HG02571 (cell line): ENCODE data around the gene WBP2.
"Not testable (repeated sequence)": the region's sequence is repeated elsewhere in the genome, so short reads cannot be mapped to it uniquely, and the experiment has no call there.

Experiments
- ATAC-seq: cut with Tn5 transposase; IDR thresholded peaks from one replicate; pipeline ENCODE4 v1.9.1; 2021; ENCODE audit warnings: mild to moderate bottlenecking, moderate library complexity; ENCODE audit not compliant: unreplicated experiment

WBP2 gene

GRCh38 chr17:75869282-75870141, 14.4 kb upstream of the WBP2 start:
- ATAC-seq, result no peak

- ATAC-seq, result not testable (repeated sequence)
These were observed 13.7 kb upstream of the WBP2 start for GRCh38 chr17:75868730-75869281.

DNA sequence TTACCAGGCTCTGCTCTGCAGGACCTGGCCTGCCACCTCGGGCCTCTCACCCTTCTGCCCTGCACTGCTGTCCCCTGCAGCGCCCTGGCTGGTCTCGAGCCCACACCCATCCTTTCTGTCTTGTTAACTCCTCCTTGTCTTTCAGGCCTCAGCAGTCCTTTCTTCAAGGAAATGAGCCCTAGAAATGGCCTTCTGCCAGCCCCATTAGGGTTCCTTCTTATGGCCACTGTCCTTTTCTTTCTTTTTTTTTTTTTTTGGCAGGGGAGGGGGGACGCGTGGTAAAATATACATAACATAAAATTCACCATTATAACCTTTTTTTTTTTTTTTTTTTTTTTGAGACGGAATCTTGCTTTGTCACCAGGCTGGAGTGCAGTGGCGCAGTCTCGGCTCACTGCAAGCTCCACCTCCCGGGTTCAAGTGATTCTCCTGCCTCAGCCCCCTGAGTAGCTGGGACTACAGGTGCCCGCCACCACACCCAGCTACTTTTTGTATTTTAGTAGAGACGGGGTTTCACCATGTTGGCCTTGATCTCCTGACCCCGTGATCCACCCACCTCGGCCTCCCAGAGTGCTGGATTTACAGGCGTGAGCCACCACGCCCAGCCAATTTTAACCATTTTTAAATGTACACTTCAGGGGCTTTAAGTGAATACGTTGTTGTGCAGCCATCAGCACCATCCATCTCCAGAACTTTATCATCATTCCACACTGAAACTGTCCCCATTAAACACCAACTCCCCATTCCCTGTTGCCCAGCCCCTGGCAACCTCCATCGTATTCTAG, 10.5 kb upstream of the WBP2 start:
- ATAC-seq, result not testable (repeated sequence)

- not testable (repeated sequence) for ATAC-seq
These were observed 9.8 kb upstream of the WBP2 start for GRCh38 chr17:75864887-75865286.

DNA sequence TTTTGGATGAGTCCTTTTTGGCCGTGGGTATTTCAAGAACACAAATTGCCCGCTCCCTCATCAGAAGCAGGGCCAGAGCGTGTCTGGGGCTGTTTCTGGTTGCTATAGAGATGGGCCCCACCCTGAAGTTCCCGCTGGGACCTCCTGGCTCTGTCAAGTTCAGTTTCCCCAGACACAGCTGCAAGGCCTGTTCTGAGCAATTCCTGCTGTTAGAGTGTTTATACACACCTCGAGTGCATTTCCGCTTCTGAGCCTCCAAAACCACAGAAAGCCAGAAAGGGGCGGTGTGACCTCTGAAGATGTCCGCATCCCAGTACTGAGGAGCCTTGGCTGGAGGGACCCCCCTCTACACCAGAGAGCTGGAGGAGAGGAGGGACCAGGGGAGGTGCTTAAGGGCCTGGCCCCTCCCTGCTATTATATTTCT, 9.3 kb upstream of the WBP2 start:
- ATAC-seq, result peak; percentile 71

- ATAC-seq, result no peak
These were observed 6.8 kb upstream of the WBP2 start for GRCh38 chr17:75861927-75862317.

DNA sequence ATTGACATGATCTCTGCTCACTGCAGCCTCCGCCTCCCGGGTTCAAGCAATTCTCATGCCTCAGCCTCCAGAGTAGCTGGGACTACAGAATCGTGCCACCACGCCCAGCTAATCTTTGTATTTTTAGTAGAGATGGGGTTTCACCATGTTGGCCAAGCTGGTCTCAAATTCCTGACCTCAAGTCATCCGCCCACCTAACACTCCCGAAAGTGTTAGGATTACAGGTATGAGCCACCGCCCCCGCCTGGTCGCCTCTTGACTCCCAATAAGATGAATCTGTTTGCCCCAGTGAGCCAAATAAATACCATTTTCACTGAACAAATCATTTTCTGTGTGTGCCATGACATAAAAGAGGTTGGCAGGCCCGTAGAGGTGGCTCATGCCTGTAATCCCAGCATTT, 4.2 kb upstream of the WBP2 start:
- not testable (repeated sequence) for ATAC-seq

- ATAC-seq, result no peak
These were observed 1.1 kb upstream of the WBP2 start for GRCh38 chr17:75856062-75856756.

DNA sequence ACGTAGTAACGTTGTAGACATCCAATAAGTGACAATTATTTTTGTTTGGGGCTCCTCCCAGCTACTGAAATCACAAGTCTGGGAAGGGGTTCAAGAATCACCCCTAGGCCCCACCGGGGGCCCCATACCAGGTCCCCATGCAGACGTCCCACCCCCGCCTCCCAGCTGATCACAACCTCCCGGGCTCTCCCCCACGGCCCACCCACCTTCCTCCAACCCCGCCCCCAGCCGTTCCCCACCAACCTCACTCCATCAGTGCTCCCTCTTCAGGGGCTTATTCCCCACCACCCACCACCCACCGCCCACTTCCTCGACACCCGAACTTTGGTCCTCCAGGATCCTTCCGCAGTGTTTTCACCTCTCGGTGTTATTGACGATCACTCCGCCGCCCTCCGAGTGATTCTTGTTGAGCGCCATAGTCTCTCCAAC, 240 bp downstream of the WBP2 start:
- no peak for ATAC-seq

DNA sequence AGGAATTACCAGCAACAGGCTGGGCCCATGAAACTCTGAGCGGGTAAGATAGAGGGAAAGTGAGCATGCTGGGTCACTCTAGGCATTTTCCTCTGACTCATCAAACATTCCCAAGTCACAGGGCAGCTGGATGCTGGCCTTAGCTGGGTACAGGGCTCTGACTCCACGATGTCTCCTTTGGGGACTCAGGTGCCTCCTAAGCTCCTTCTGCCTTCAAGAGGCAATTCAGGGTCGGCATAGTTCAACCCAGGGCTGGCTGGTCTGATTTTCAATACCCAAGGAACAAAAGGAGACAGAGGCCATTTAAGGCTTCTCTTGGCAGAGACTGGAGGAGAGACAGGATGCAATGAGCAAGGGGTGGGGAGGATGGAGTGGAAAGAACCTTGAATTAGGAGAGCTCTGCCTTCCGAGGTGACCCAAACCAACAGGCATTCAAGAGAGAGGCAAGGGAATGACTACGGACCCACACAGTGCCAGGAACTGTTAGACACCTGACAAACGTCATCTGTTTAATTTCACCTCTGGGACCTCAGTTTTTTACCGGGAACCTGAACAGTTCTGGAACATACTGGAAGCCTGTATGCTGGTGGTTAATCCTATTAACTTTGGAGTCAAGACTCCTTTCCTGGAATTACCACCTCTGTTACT, 910 bp downstream of the WBP2 start:
- no peak for ATAC-seq

- ATAC-seq, result no peak
These were observed 1.7 kb downstream of the WBP2 start for GRCh38 chr17:75853433-75853832.

GRCh38 chr17:75851693-75851991, 3.5 kb downstream of the WBP2 start:
- ATAC-seq, result not testable (repeated sequence)

- no peak for ATAC-seq
These were observed 4.0 kb downstream of the WBP2 start for GRCh38 chr17:75850928-75851692.

DNA sequence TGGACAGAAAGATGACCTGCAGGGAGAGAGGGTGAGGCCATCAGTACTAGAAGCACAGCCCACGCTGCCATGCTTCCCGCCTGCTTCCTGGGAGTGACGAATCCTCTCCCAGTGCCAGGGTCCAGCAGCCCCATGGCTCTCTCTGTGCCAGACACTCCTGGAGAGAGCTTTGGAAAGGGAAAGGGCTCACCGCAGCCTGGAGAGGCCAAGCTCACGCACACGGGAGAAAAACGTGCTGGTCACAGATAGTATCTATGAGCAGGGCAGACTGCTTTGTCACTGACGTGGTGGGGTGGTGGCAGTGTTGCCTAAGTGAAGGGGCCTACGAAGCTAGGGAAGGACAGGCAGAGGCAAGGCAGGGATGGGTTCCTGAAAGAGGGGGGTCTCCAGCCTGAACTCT, 5.4 kb downstream of the WBP2 start:
- no peak for ATAC-seq

DNA sequence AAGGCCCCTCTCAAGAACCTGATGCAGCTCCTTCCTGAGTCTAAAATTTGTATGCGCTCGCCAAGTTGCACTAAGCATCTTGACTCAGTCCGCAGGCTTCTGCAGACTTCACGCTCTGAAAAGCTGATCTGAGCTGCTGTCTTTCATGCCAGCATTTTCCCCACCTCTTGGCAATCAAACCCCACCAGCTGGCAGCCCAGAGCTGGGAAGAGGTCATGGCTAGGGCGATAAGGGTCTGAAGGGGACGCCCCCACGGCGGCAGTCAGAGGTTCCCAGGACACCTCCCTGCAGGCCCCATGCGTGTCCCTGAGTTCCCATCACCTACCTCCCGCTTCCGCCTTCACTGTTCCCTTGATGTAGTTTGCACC, 5.9 kb downstream of the WBP2 start:
- no peak for ATAC-seq

- ATAC-seq, result no peak
These were observed 6.4 kb downstream of the WBP2 start for GRCh38 chr17:75848523-75849278.

DNA sequence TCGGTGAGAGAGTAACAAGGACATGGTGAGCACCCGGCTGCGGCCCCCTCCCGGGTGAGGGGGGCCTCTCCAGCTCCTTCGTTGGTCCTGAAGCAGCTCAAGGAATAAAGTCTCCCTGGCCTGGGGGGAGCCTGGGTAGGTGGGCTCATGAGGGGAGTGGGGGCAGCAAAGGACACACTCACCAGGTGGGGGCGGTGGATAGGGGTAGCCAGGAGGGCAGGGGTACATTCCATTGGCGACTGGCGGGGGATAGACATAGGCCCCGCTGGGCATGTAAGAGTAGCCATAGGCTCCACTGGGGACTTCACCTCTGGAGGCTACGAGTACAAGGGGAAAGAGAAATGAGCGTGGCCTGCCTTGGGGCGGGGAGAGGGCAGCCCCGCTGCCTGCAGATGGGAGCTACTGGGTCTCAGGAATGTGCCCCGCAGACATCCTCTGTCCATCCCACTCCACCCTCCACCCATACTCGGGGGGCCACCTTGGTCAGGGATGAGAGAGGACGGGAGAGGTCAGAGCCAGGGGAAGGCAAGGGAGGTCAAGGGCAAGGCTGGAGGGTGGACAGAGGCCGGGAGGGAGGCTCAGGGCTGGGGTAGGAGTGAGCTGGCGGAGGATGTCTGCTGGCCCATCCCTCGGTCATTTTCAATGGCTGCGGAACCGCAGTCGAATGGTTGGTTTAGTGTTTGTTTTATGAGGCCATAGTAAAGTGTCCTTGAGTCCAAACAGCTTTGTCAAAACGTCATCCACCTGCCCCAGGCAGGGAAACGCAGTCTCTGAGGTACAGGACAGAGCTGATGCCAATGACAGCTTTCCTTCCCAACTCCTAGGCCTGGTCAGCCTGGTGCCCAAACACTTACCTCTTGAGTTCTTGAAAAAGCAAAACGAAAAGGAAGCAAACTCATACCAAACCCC, 7.3 kb downstream of the WBP2 start:
- no peak for ATAC-seq
